ENCODE results near the gene GALNT14. TPM values are rescaled to one million over a fixed set of nuclear protein-coding genes. Genes with fewer than 3 reads are reported as not detected.

Gene GALNT14
- total RNA-seq, 1 donor from 2014 or later: 0.27 TPM

GRCh38 chr2:31136000-31136399 is 2.2 kb downstream of the GALNT14 start:
- intact Hi-C loops (cut with micrococcal nuclease): no loop called here

GRCh38 chr2:31134480-31134879 is 3.8 kb downstream of the GALNT14 start:
- intact Hi-C loops (cut with micrococcal nuclease): no loop called here

GRCh38 chr2:31132786-31133185 is 5.5 kb downstream of the GALNT14 start:
- intact Hi-C loops (cut with micrococcal nuclease): no loop called here

GRCh38 chr2:31131871-31132270 is 6.4 kb downstream of the GALNT14 start:
- intact Hi-C loops (cut with micrococcal nuclease): no loop called here

GRCh38 chr2:31129375-31130171 is 8.7 kb downstream of the GALNT14 start:
- intact Hi-C loops (cut with micrococcal nuclease): no loop called here

GRCh38 chr2:31127931-31128330 is 10.3 kb downstream of the GALNT14 start:
- intact Hi-C loops (cut with micrococcal nuclease): no loop called here

- intact Hi-C loops (cut with micrococcal nuclease): no loop called here
Observed at GRCh38 chr2:31125918-31126695, 12.1 kb downstream of the GALNT14 start.

- intact Hi-C loops (cut with micrococcal nuclease): no loop called here
Observed at GRCh38 chr2:31124904-31125303, 13.3 kb downstream of the GALNT14 start.

GRCh38 chr2:31122133-31122532 is 16.1 kb downstream of the GALNT14 start:
- intact Hi-C loops (cut with micrococcal nuclease): no loop called here

- intact Hi-C loops (cut with micrococcal nuclease): no loop called here
Observed at GRCh38 chr2:31113765-31114164, 24.5 kb downstream of the GALNT14 start.

- intact Hi-C loops (cut with micrococcal nuclease): no loop called here
Observed at GRCh38 chr2:31112544-31112943, 25.7 kb downstream of the GALNT14 start.

- intact Hi-C loops (cut with micrococcal nuclease): no loop called here
Observed at GRCh38 chr2:31110998-31111397, 27.2 kb downstream of the GALNT14 start.

- intact Hi-C loops (cut with micrococcal nuclease): no loop called here
Observed at GRCh38 chr2:31110431-31110830, 27.8 kb downstream of the GALNT14 start.

GRCh38 chr2:31109633-31110192 is 28.5 kb downstream of the GALNT14 start:
- intact Hi-C loops (cut with micrococcal nuclease): no loop called here

GRCh38 chr2:31108561-31109286 is 29.5 kb downstream of the GALNT14 start:
- intact Hi-C loops (cut with micrococcal nuclease): no loop called here

- intact Hi-C loops (cut with micrococcal nuclease): no loop called here
Observed at GRCh38 chr2:31107591-31108300, 30.5 kb downstream of the GALNT14 start.

- intact Hi-C loops (cut with micrococcal nuclease): no loop called here
Observed at GRCh38 chr2:31101701-31102100, 36.5 kb downstream of the GALNT14 start.

GRCh38 chr2:31097962-31098613 is 40.2 kb downstream of the GALNT14 start:
- intact Hi-C loops (cut with micrococcal nuclease): no loop called here

GRCh38 chr2:31090188-31090587 is 48.1 kb downstream of the GALNT14 start:
- intact Hi-C loops (cut with micrococcal nuclease): no loop called here

GRCh38 chr2:31089645-31090044 is 48.6 kb downstream of the GALNT14 start:
- intact Hi-C loops (cut with micrococcal nuclease): no loop called here
